ENCODE results near the gene RNF148. TPM values are rescaled to one million over a fixed set of nuclear protein-coding genes. Genes with fewer than 3 reads are reported as not detected.

Gene RNF148
- total and polyA plus RNA-seq, 8 donors = 0.28 to 1.7 (median 0.97) TPM

- no peak for DNase-seq
- no peak overlapping the region for H3K27ac ChIP-seq
These were observed 49.8 kb downstream of the RNF148 start for GRCh38 chr7:122652876-122653275.

More at GRCh38 chr7:122652876-122653275, 49.8 kb downstream of the RNF148 start:
- Histone ChIP-seq H3K4me1 (peaks cover 0 to 6% (median 0%) of the 10 kb centered on the region in 3 donors), H3K27me3 (no peaks in the 10 kb centered on the region), H3K36me3 (no peaks in the 10 kb centered on the region), H3K9me3 (no peaks in the 10 kb centered on the region), H3K4me3 (no peak overlapping the region)
- FAIRE-seq (no peak), ATAC-seq (peak in 3 of 4 donors; percentile 57 to 70 (median 69))
- intact Hi-C loops (cut with DNase I) = no loop called here
- TF ChIP-seq CTCF (IDR thresholded peaks at IDR 0.05) = no peak
- 25 to 33% methylated on average over 4 of the region's 4 CpGs for WGBS, 2 donors

Other genes starting within 250 kb of the RNF148 start
- gene RNF133, start 3.8 kb downstream of the RNF148 start, total RNA-seq = 1 to 10 TPM in 2 of 6 donors, under 1 TPM in 4; 0.52 to 1.4 (median 0.86) TPM
- under 1 TPM in 1 of 2 donors, not detected in 1; 0.07 TPM for gene RNF133, start 3.8 kb downstream of the RNF148 start, polyA plus RNA-seq
- gene CADPS2, start 183.5 kb upstream of the RNF148 start, total RNA-seq = 10 to 100 TPM; 16.2 to 27.3 (median 20.2) TPM
- gene CADPS2, start 183.5 kb upstream of the RNF148 start, polyA plus RNA-seq = 1 to 10 TPM; 7.7 to 7.9 TPM

Measured in pancreas (tissue), 10 donors.